ENCODE results near the gene CTNND2. TPM values are rescaled to one million over a fixed set of nuclear protein-coding genes. Genes with fewer than 3 reads are reported as not detected.

The CTNND2 gene
- total RNA-seq, 3 donors from 2014 or later (not counting 1 experiment from before 2014, with no cell fraction given), result not detected

DNA sequence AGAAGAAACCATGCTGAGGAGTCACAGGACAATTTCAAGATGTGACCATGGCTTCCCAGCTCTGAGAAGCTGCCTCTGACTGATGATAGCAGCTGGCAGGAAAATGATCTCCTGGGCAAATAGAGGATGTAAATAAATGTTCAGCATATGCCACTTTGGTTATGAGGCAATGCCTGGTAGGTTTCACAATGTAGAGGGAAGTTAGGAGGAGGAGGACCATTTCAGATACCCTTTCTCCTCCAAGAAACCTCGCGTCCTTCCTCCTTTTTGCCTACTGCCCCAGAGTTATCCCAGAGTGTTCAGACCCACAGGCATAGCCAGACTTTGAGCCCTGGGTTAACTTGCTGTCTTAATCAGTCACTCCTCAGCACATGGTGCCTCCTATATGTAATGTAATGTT, 601.6 kb downstream of the CTNND2 start:
- no peak overlapping the region for H3K27ac Mint-ChIP-seq
- Histone ChIP-seq H3K27ac (ENCODE audit: low read length) (no peak overlapping the region), H3K36me3 (ENCODE audit: control insufficient read depth, insufficient read depth, low read length) (no peaks in the 10 kb centered on the region), H3K27me3 (ENCODE audit: control insufficient read depth, insufficient read depth, low read length) (no peaks in the 10 kb centered on the region), H3K4me3 (ENCODE audit: low read length) (no peak overlapping the region), H3K9me3 (ENCODE audit: control insufficient read depth, insufficient read depth, low read length) (no peaks in the 10 kb centered on the region), H3K4me1 (ENCODE audit: control insufficient read depth, insufficient read depth, low read length) (no peaks in the 10 kb centered on the region)
- H3K9me3 Mint-ChIP-seq, result no peaks in the 10 kb centered on the region
- DNase-seq (no peak), ATAC-seq (no peak)
- TF ChIP-seq, protein P1, sequence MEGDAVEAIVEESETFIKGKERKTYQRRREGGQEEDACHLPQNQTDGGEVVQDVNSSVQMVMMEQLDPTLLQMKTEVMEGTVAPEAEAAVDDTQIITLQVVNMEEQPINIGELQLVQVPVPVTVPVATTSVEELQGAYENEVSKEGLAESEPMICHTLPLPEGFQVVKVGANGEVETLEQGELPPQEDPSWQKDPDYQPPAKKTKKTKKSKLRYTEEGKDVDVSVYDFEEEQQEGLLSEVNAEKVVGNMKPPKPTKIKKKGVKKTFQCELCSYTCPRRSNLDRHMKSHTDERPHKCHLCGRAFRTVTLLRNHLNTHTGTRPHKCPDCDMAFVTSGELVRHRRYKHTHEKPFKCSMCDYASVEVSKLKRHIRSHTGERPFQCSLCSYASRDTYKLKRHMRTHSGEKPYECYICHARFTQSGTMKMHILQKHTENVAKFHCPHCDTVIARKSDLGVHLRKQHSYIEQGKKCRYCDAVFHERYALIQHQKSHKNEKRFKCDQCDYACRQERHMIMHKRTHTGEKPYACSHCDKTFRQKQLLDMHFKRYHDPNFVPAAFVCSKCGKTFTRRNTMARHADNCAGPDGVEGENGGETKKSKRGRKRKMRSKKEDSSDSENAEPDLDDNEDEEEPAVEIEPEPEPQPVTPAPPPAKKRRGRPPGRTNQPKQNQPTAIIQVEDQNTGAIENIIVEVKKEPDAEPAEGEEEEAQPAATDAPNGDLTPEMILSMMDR (IDR thresholded peaks at IDR 0.05), result no peak
- WGBS (ENCODE audit: insufficient coverage), result 100% methylated on average over 2 of the region's 2 CpGs
- no peaks in the 10 kb centered on the region for H3K4me1 Mint-ChIP-seq
- peaks cover 0 to 4% of the 10 kb centered on the region in 2 donors for H3K27me3 Mint-ChIP-seq (ENCODE audit: low read depth in 2 of 2)
- intact Hi-C loops (cut with micrococcal nuclease), result no loop called here
- H3K36me3 Mint-ChIP-seq, result no peaks in the 10 kb centered on the region
- no peak overlapping the region for H3K4me3 Mint-ChIP-seq

DNA sequence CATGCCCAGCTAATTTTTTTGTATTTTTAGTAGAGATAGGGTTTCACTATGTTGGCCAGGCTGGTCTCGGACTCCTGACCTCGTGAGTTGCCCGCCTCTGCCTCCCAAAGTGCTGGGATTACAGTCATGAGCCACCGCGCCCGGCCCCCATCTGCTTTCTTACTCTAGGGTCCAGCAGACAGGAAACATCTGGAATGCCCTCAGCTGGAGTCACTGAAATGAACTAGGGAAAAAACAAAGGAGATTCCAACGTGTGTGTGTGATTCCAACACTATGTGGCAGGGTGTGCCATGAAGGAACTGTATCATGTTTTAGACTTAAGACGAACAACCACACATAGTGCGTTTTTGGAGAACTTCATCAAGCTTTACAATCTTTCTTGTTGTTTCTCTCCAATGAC, 603.1 kb downstream of the CTNND2 start:
- Histone ChIP-seq H3K27ac (ENCODE audit: low read length) (no peak overlapping the region), H3K4me1 (ENCODE audit: control insufficient read depth, insufficient read depth, low read length) (no peaks in the 10 kb centered on the region), H3K27me3 (ENCODE audit: control insufficient read depth, insufficient read depth, low read length) (no peaks in the 10 kb centered on the region), H3K4me3 (ENCODE audit: low read length) (no peak overlapping the region), H3K36me3 (ENCODE audit: control insufficient read depth, insufficient read depth, low read length) (no peaks in the 10 kb centered on the region), H3K9me3 (ENCODE audit: control insufficient read depth, insufficient read depth, low read length) (no peaks in the 10 kb centered on the region)
- TF ChIP-seq, protein P1 (IDR thresholded peaks at IDR 0.05), result no peak
- no peaks in the 10 kb centered on the region for H3K9me3 Mint-ChIP-seq
- H3K4me1 Mint-ChIP-seq, result no peaks in the 10 kb centered on the region
- no peak for ATAC-seq
- H3K27me3 Mint-ChIP-seq (ENCODE audit: low read depth in 2 of 2), result peaks cover 0 to 4% of the 10 kb centered on the region in 2 donors
- WGBS (ENCODE audit: insufficient coverage), result 91% methylated on average over 9 of the region's 9 CpGs
- no peak overlapping the region for H3K27ac Mint-ChIP-seq
- intact Hi-C loops (cut with micrococcal nuclease), result no loop called here
- no peak for DNase-seq
- no peak overlapping the region for H3K4me3 Mint-ChIP-seq
- no peaks in the 10 kb centered on the region for H3K36me3 Mint-ChIP-seq

DNA sequence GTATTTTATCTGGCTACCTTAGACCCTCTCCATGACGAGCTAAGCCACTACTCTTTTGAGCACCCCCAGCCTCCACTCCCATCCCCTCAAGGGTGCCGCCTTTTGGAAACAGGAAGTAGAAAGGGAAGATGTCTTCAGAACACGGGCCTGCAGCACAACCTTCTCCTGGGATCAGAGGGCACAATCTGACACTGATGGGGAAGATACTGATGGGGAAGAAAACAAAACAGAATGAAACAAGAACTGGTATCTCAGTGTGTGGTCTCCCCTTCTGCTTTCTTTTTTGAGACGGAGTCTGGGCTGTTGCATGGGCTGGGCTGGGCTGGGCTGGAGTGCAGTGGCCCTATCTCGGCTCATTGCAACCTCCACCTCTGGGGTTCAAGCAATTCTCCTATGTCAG, 603.5 kb downstream of the CTNND2 start:
- H3K9me3 Mint-ChIP-seq, result no peaks in the 10 kb centered on the region
- H3K4me3 ChIP-seq (ENCODE audit: low read length), result no peak overlapping the region
- no peaks in the 10 kb centered on the region for H3K4me1 ChIP-seq (ENCODE audit: control insufficient read depth, insufficient read depth, low read length)
- no peak overlapping the region for H3K27ac ChIP-seq (ENCODE audit: low read length)
- no peak overlapping the region for H3K27ac Mint-ChIP-seq
- WGBS (ENCODE audit: insufficient coverage), result 69% methylated on average over 4 of the region's 5 CpGs
- no peaks in the 10 kb centered on the region for H3K36me3 Mint-ChIP-seq
- peaks cover 0 to 4% of the 10 kb centered on the region in 2 donors for H3K27me3 Mint-ChIP-seq (ENCODE audit: low read depth in 2 of 2)
- no peak overlapping the region for H3K4me3 Mint-ChIP-seq
- no peaks in the 10 kb centered on the region for H3K36me3 ChIP-seq (ENCODE audit: control insufficient read depth, insufficient read depth, low read length)
- no peak for ATAC-seq
- TF ChIP-seq, protein P1 (IDR thresholded peaks at IDR 0.05), result no peak
- H3K4me1 Mint-ChIP-seq, result no peaks in the 10 kb centered on the region
- H3K9me3 ChIP-seq (ENCODE audit: control insufficient read depth, insufficient read depth, low read length), result no peaks in the 10 kb centered on the region
- no peak for DNase-seq
- no peaks in the 10 kb centered on the region for H3K27me3 ChIP-seq (ENCODE audit: control insufficient read depth, insufficient read depth, low read length)
- intact Hi-C loops (cut with micrococcal nuclease), result no loop called here

- TF ChIP-seq, protein P1 (IDR thresholded peaks at IDR 0.05), result no peak
- Mint-ChIP-seq H3K4me3 (no peak overlapping the region), H3K36me3 (no peaks in the 10 kb centered on the region), H3K27ac (no peak overlapping the region), H3K4me1 (no peaks in the 10 kb centered on the region), H3K27me3 (ENCODE audit: low read depth in 2 of 2) (peaks cover 0 to 4% of the 10 kb centered on the region in 2 donors), H3K9me3 (no peaks in the 10 kb centered on the region)
- H3K9me3 ChIP-seq (ENCODE audit: control insufficient read depth, insufficient read depth, low read length), result no peaks in the 10 kb centered on the region
- H3K36me3 ChIP-seq (ENCODE audit: control insufficient read depth, insufficient read depth, low read length), result no peaks in the 10 kb centered on the region
- no peaks in the 10 kb centered on the region for H3K27me3 ChIP-seq (ENCODE audit: control insufficient read depth, insufficient read depth, low read length)
- intact Hi-C loops (cut with micrococcal nuclease), result no loop called here
- DNase-seq, result no peak
- no peak overlapping the region for H3K4me3 ChIP-seq (ENCODE audit: low read length)
- H3K4me1 ChIP-seq (ENCODE audit: control insufficient read depth, insufficient read depth, low read length), result no peaks in the 10 kb centered on the region
- H3K27ac ChIP-seq (ENCODE audit: low read length), result no peak overlapping the region
- WGBS (ENCODE audit: insufficient coverage), result 91% methylated on average over 2 of the region's 4 CpGs
- ATAC-seq, result no peak
Observed at GRCh38 chr5:11298877-11299276, 605.4 kb downstream of the CTNND2 start.
